Measurements from ENCODE around the gene AKT1.

GRCh38 chr14:104788873-104789663 lies 6.5 kb downstream of the AKT1 start:
- no peak for TF ChIP-seq EP300 (IDR thresholded peaks at IDR 0.05)
- TF ChIP-seq, protein P1, sequence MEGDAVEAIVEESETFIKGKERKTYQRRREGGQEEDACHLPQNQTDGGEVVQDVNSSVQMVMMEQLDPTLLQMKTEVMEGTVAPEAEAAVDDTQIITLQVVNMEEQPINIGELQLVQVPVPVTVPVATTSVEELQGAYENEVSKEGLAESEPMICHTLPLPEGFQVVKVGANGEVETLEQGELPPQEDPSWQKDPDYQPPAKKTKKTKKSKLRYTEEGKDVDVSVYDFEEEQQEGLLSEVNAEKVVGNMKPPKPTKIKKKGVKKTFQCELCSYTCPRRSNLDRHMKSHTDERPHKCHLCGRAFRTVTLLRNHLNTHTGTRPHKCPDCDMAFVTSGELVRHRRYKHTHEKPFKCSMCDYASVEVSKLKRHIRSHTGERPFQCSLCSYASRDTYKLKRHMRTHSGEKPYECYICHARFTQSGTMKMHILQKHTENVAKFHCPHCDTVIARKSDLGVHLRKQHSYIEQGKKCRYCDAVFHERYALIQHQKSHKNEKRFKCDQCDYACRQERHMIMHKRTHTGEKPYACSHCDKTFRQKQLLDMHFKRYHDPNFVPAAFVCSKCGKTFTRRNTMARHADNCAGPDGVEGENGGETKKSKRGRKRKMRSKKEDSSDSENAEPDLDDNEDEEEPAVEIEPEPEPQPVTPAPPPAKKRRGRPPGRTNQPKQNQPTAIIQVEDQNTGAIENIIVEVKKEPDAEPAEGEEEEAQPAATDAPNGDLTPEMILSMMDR (IDR thresholded peaks at IDR 0.05) = no peak
- no peak for TF ChIP-seq POLR2A (IDR thresholded peaks at IDR 0.05)
- no peak for TF ChIP-seq POLR2AphosphoS5 (IDR thresholded peaks at IDR 0.05)
